OCI-LY1 (cell line): ENCODE measurements around the gene SSRP1.

Source experiments
- H2AFZ ChIP-seq: fragments of 200-600 bp; sonication (generic), shearing (Covaris generic); 2 replicates; pipeline ENCODE4 v1.6.0; 2014; ENCODE audit warnings: antibody characterized with exemption, mild to moderate bottlenecking, low read length
- H3F3A ChIP-seq: fragments of 200-600 bp; sonication (generic), shearing (Covaris generic); 2 replicates; pipeline ENCODE4 v1.6.0; 2014; ENCODE audit warnings: mild to moderate bottlenecking, antibody characterized with exemption, low read length, moderate library complexity; ENCODE audit not compliant: insufficient read depth
- H3K27ac ChIP-seq: fragments of 200-600 bp; sonication (generic); 2 replicates; pipeline ENCODE4 v1.5.1; 2014; ENCODE audit warnings: low read length, mixed run types, mild to moderate bottlenecking, low read depth; ENCODE audit not compliant: poor library complexity, severe bottlenecking
- H3K27me3 ChIP-seq: fragments of 200-600 bp; sonication (generic); 2 replicates; pipeline ENCODE4 v1.6.0; 2014; ENCODE audit warnings: antibody characterized with exemption, mild to moderate bottlenecking, low read length, moderate library complexity; ENCODE audit not compliant: insufficient read depth
- H3K36me3 ChIP-seq: fragments of 200-600 bp; sonication (generic); 2 replicates; pipeline ENCODE4 v1.6.1; 2014; ENCODE audit warnings: mild to moderate bottlenecking, antibody characterized with exemption, low read length, moderate library complexity, mixed read lengths; ENCODE audit not compliant: insufficient read depth
- H3K4me1 ChIP-seq: fragments of 200-600 bp; sonication (generic); 2 replicates; pipeline ENCODE4 v1.5.1; 2014; ENCODE audit warnings: mild to moderate bottlenecking, low read length, moderate library complexity; ENCODE audit not compliant: insufficient read depth, severe bottlenecking
- H3K4me2 ChIP-seq: fragments of 200-600 bp; sonication (generic), shearing (Covaris generic); 2 replicates; pipeline ENCODE4 v1.6.1; 2014; ENCODE audit warnings: low read length
- H3K4me3 ChIP-seq: fragments of 200-600 bp; sonication (generic); 2 replicates; pipeline ENCODE4 v1.5.1; 2014; ENCODE audit warnings: low read length, low read depth, mild to moderate bottlenecking, mixed read lengths; ENCODE audit not compliant: poor library complexity, severe bottlenecking
- H3K79me2 ChIP-seq: fragments of 200-600 bp; shearing (Covaris generic); 2 replicates; pipeline ENCODE4 v1.6.1; 2016; ENCODE audit warnings: mixed run types, low read length, mixed read lengths; ENCODE audit not compliant: insufficient read depth
- H3K9ac ChIP-seq: fragments of 200-600 bp; sonication (generic), shearing (Covaris generic); 2 replicates; pipeline ENCODE4 v1.6.1; 2014; ENCODE audit warnings: mild to moderate bottlenecking, low read length, mixed read lengths
- H3K9me2 ChIP-seq: fragments of 200-600 bp; sonication (generic), shearing (Covaris generic); 2 replicates; pipeline ENCODE4 v1.6.1; 2014; ENCODE audit warnings: low read depth, mild to moderate bottlenecking, low read length, mixed read lengths
- H3K9me3 ChIP-seq: fragments of 200-600 bp; shearing (Covaris generic); 2 replicates; pipeline ENCODE4 v1.6.1; 2014; ENCODE audit warnings: low read length, mixed read lengths
- H4K20me1 ChIP-seq: fragments of 200-600 bp; sonication (generic), shearing (Covaris generic); 2 replicates; pipeline ENCODE4 v1.6.0; 2016; ENCODE audit warnings: mild to moderate bottlenecking, low read length; ENCODE audit not compliant: insufficient read depth
- CTCF ChIP-seq: fragments of 200-600 bp; sonication (generic), shearing (Covaris generic); IDR thresholded peaks from 2 replicates; pipeline ENCODE4 v1.5.1; 2017; ENCODE audit warnings: mild to moderate bottlenecking, antibody characterized with exemption, low read length, moderate library complexity, mixed read lengths
- EZH2 ChIP-seq: fragments of 200-600 bp; sonication (generic), shearing (Covaris generic); IDR thresholded peaks from 2 replicates; pipeline ENCODE4 v1.8.0; 2017; ENCODE audit warnings: borderline replicate concordance, mixed run types, mild to moderate bottlenecking, antibody characterized with exemption, low read length, moderate library complexity, mixed read lengths

The SSRP1 gene

GRCh38 chr11:57308426-57309060, 27.1 kb downstream of the SSRP1 start:
- H3K79me2 ChIP-seq, result no peaks in the 10 kb centered on the region
- H3K27me3 ChIP-seq, result no peaks in the 10 kb centered on the region
- no peak overlapping the region for H3K9ac ChIP-seq
- no peak overlapping the region for H3K4me3 ChIP-seq
- H3K27ac ChIP-seq, result no peak overlapping the region
- H3K4me2 ChIP-seq, result no peak overlapping the region
- peaks cover 28% of the 10 kb centered on the region for H3K36me3 ChIP-seq
- H3K9me3 ChIP-seq, result no peaks in the 10 kb centered on the region
- no peaks in the 10 kb centered on the region for H3K9me2 ChIP-seq
- no peaks in the 10 kb centered on the region for H3K4me1 ChIP-seq
- TF ChIP-seq CTCF, result no peak
- no peak for TF ChIP-seq EZH2
- no peak overlapping the region for H2AFZ ChIP-seq
- no peaks in the 10 kb centered on the region for H4K20me1 ChIP-seq
- H3F3A ChIP-seq, result no peaks in the 10 kb centered on the region

GRCh38 chr11:57307666-57308270, 27.9 kb downstream of the SSRP1 start:
- no peak overlapping the region for H2AFZ ChIP-seq
- H3K4me2 ChIP-seq, result no peak overlapping the region
- H3K79me2 ChIP-seq, result no peaks in the 10 kb centered on the region
- peaks cover 23% of the 10 kb centered on the region; the same call in 1 of the 2 replicates for H3K36me3 ChIP-seq
- no peaks in the 10 kb centered on the region for H3K9me3 ChIP-seq
- H4K20me1 ChIP-seq, result no peaks in the 10 kb centered on the region
- no peaks in the 10 kb centered on the region for H3F3A ChIP-seq
- TF ChIP-seq EZH2 (no peak), CTCF (no peak)
- no peaks in the 10 kb centered on the region for H3K4me1 ChIP-seq
- H3K27ac ChIP-seq, result no peak overlapping the region
- no peaks in the 10 kb centered on the region for H3K9me2 ChIP-seq
- no peak overlapping the region for H3K4me3 ChIP-seq
- no peaks in the 10 kb centered on the region for H3K27me3 ChIP-seq
- no peak overlapping the region for H3K9ac ChIP-seq

- no peaks in the 10 kb centered on the region for H4K20me1 ChIP-seq
- TF ChIP-seq EZH2 (no peak), CTCF (no peak)
- no peaks in the 10 kb centered on the region for H3F3A ChIP-seq
- no peak overlapping the region for H3K27ac ChIP-seq
- no peaks in the 10 kb centered on the region for H3K4me1 ChIP-seq
- no peak overlapping the region for H2AFZ ChIP-seq
- H3K27me3 ChIP-seq, result no peaks in the 10 kb centered on the region
- no peak overlapping the region for H3K4me2 ChIP-seq
- H3K79me2 ChIP-seq, result no peaks in the 10 kb centered on the region
- no peaks in the 10 kb centered on the region for H3K9me3 ChIP-seq
- no peak overlapping the region for H3K4me3 ChIP-seq
- H3K36me3 ChIP-seq, result peaks cover 19% of the 10 kb centered on the region; the same call in 1 of the 2 replicates
- no peaks in the 10 kb centered on the region for H3K9me2 ChIP-seq
- H3K9ac ChIP-seq, result no peak overlapping the region
These were observed 28.6 kb downstream of the SSRP1 start for GRCh38 chr11:57306940-57307565.
